Esophagus mucosa (tissue), 1 donor: Measurements from ENCODE around the gene OGA. TPM values are rescaled to one million over a fixed set of nuclear protein-coding genes. Genes with fewer than 3 reads are reported as not detected.

Experiments
- ATAC-seq: fragments of 200-7000 bp; cut with Tn5 transposase; one replicate; pipeline ENCODE4 v1.9.1; 2020
- total RNA-seq: library from RNA; stranded (reverse); gene quantifications from one replicate; pipeline ENCODE4 v1.2.4, GENCODE V29; 2023
- donor health status: DM: yes; HTN: yes; CAD: no.

The OGA gene
- total RNA-seq, 1 donor from 2014 or later, result 54.4 TPM

DNA sequence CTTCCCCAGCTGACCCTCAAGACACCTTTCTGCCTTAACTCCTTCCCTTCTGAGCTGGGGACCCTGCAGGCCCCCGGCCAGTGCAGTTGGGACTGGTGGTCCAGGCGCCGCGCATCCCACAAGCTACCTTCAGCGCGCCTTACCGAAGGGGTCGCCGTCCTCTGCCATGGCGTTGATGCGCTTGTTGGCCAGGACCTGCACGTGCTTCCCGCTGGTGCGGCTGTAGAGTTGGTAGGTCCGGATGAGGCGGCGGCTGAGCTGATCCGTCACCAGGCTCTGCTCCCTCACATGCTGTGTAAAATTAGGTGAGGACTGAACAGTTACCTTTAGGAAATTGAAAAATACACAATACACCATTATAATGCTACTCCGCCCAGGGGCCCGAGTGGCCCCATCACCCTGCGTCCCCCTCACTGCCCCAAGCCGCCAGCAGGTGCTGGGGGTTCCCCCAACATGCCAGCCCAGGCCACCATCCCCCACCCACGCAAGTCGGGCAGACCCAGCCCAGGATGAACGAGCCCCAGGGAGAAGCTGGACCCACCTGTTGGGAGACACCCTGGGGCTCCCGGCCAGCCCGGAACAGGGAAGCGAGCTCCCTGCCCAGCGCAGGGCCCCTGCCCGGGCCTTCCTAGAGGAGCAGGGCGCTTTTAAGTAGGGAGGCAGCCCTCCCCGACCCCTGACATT is 43.5 kb downstream of the OGA start:
- ATAC-seq, result no peak

DNA sequence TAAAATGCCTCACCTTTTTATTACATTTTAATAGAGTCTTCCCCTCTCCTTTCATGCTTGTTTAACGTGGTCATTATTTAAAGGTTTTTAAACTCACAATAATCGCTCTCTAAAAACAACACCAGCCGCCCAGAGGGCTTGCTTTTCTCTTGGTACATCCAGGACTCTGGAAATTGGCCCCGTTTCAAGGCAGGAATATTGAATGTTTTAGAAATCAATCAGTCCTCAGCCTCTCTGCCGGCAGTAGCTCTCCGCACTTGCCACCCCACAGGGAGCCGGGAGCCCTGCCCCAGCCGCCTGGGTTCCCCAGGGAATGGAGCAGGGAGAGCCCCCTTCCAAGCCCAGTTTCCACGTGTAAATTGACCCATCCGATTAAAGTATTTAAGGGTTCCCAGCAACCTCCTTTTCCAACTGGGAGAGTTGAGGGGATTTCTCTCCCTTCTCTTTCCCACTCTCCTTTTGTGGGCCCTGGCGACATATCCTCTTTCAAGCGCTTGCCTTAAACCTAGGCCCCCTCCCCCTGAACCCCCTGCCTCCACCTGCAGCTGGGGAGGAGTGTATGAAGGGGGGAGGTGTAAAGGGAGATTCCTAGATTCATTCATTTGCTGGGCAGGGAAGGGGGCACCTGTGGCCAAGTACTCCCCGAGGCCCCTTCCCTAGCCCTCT is 44.2 kb downstream of the OGA start:
- ATAC-seq, result no peak

DNA sequence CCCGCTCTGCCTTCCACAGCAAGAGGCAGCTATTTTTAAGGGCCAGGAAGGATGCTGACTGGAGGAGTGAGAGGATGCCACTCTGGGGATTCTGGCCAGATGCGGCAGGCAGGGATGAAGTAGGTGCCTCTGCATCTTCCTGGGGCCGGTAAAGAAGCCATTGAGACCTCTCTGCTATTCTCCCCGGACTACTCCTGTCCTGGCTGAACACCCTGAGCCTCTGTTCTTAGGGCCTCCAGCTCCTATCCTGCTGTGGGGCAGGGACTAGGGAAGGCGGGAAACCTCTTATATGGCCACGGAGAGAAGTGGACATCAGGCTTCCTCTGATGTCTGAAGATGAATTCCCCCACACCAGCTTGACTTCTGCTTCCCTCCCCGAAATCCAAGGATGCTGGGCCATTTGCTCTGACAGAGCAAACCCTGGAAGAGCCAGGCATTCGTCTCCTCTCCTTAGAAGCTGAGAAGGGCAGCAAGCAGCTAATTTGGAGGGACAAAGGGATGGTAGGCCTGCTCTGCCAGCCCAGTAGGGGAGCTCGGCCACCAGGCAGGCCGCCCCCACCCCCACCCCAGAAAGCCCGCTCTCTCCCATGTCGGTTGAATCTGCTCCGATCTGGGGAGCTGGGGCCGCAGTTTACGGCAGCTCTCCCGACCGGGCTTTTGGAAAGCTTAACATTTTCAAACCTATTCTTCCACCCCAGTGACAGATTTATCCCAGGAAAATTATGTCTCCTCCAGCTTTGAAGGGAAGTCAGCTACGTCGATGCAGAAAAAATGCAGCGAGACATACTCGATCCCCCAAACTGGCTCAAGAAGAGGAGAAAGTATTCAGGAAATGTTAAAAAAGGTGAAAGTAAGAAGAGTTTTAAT is 45.1 kb downstream of the OGA start:
- ATAC-seq, result no peak

DNA sequence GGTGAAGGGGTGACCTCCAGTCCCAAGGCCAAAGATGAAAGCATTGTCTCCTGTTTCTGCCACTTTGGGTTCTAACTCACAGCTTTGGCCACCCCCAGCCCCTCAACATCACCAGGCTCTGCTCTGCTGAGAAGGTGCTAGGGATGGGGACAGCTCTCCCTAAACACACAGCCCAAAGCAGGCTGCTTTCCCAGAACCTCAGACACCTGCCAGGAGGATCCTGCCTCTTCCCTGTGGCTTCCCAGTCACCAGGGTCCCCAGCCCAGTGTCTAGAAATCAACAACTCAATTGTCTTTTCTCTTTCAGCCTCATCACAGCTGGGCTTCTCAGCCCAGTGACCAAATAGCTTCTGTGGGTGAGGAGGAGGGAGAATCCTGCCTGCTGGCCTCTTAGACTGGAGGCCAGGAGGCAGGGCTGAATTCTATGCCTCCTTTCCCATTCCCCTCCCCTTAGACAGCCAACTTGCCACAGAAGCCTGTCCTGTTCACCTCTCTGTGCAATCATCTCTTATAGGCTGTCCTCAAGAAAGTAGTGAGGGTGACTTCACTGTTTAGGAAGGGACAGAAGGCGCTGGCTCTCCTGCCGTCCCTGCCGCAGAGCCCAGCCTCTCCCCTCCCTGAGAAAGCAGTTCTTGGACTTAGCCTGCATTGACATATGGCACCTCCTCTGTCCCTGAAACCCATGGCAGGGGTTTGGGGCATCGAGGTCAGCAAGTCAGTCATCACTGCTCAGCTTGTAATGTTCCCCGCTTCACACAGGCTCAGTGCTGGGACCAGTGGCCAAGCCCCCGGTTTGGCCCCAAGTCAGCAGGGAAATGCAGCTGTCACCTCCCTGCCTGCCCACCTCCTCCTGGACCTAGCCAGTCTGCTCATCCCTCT is 46.0 kb downstream of the OGA start:
- ATAC-seq, result no peak

DNA sequence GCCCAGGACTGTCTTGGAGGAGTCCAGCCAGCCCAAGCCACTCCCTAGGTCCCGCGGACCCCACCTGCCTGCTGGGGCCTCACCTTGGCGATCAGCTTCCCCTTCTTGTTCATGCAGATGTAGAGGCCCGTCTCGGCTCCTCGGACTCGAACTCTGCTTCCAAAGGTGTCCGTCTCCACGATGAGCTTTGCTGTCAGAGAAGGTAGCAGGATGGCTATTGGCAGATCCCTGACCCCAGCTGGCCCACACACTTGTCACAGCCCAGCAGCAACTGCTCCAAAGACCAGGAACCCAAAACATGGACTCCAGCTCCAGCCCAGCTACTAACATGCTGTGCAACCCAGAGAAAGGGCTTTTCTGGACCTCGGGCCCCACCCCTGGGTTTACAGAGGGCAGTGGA is 46.9 kb downstream of the OGA start:
- ATAC-seq, result no peak

DNA sequence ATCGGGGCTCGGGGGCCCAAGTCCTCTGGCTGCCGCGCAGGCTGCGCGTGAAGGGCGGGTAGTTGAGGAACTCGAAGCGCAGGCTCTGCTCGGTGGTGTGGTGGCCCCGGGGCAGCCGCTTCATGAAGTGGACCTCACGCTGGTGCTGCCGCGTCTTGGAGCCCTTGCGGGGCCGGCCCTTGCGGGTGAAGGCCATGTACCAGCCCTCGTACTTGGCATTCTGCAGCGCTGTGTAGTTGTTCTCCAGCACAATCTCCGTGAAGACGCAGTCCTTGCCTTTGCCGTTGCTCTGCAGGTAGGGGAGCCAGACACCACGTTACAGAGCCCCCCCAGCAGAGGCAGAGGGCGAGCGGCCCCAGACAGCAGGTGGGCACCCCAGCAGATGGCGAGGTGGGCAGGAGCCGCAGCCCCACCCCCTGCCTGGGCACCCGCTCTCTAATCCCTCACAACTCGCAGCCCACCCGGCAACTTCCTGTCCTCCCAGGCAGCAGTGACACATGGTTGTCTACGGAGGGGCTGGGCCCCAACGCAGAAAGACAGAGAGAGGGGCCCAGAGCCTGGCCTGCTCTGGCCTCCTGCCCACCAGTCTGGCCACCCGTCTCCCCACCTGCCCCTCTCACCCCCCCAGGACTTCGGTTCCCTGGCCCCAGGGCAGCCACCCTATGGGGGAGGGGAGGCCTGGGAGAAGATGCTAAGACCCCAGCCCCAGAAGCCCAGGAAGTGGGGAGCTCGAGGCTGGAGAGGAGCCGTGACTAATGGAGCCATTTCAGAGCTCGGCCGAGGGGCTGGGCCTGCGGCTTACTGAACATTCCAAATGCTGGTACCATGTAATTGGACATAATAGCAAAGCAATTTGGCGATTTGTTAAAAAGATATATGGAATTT is 47.7 kb downstream of the OGA start:
- ATAC-seq, result no peak

DNA sequence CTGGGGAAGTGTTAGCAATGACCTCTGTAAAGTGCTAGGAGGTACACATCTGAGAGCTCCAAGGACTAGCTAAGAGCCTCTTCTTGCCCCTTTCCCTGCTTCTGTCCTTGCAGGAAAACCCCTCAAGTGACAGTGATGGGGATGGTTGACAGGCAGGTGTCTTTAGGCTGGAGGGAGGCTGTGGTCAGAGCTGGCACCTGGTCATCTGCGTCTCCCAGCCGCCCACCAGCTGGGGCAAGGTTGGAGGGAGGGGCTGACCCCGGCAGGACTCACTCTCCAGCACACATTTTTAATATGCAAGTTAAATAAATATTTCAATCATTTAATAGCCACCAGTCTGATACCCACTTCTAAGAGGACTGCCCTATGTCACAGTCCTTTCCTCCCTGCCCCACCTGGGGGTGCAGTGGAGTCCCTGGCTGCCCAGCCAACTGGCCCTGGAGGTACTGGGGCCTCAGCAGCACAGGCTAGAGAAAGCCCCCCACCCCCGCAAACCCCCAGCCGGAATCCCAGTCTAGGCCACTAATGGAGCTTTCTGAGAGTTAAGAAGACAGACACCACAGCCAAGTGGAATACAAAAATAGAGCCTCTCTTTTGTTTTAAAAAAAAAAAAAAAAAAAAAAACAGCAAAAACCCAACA is 48.6 kb downstream of the OGA start:
- no peak for ATAC-seq

DNA sequence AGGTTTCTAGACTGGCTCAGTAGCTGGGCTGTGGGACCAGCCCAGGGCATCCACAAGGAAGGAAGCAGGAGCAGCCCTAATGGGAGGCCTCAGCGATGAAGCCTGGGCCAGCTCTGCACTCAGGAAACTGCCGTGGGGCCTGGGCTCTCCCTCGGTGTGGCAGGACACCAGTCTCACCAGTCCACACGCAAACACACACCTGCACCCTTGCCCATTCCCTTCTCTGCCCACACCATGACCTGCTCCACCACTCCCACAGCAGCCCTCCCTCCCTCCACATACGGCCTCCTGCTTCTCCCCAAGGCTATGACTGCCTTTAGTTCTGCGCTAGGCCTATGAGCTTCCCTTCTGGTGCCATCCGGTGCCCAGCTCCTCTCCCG is 49.5 kb downstream of the OGA start:
- no peak for ATAC-seq

DNA sequence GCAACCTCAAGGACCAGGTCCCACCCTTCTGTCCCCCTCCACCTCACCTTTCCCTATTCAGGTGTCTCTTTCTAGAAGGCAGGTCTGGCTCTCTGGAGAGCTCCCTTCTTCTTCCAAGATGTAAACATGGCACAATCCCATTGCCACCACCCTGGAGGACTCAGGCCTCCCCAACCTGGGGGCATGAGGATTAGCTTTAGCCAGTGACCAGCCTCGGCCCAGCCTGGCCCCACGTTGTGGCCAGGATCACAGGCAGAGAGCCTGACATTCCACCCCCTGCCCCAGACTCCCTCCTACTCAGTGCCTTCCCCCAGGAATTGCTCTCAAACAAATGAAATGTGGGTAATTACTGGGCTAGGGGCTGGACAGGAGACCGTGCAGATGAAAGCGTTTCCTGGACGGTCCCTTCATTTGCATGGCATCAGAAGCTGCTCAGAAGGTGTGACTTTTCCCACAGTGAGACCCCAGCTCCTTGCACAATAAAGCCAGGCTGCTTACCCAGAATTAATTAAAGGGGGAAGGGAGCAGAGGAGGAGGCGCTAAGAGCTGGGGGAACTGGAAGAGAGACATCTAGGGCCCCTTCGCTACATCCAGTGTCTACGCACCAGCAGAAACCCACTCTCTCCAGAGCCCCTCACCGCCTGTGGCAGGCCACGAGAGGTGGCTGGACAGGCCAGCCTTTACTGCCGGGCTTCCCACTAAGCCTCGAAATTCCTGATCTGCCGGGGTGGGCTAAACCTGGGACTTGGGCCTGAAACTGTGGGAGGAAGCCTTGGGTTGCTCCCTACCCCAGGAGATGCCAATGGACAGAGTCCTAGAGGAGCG is 50.1 kb downstream of the OGA start:
- no peak for ATAC-seq

DNA sequence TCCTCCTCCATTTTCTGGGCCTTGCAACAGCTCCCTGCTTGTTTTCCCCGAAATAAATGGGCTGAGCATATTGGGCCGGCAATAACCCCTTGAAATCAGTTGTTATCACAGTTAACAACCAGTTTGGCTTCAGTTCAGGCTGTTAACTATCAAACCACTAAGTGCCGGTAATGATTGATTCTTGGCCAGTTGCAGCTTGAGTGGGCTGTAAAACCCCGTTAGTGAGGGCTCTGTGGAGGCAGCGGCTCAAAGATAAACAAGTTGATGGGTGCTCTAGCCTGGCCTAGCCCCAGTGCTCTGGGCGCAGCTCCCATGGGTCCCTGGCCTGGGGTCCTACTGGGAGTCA is 50.7 kb downstream of the OGA start:
- ATAC-seq, result no peak

DNA sequence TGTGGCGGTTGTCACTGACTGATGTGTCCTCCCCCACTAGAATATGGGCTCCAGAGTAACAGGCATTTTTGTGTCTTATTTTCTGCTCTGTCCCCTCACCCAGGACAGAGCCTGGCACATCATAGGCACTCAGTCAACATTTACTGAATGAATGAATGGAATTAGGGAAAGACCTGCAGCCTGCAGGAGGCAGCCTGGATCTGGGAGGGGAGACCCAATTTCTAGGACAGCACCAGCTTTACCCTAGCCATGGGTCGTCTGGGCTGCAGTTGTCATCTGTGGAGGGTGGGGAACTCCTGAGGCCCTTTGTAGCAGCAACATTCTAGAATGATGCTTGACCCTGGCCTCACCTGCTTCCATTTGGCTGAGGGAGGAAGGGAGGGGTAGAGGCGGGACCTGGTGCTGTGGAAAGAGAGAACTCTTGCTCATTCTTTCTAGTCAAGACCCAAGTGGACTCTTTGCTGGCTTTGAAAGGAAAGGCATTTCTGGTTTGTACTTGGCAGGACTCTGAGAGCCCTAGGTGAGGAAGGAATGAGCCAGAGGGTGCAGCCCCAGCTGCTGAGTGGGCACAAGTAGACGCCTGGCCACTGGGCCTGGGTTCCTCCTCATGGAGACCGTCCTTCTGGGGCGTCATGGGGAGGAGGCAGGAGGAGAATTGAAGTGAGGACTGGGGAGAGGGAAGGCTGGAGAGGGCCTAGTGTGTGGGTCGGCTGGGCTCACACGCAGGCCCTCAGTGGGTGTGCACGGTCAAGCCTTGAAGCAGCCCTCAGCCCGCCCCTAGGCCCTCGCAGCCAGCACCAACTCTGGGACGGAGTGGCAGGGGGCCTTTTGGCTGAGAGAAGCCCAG is 51.3 kb downstream of the OGA start:
- ATAC-seq, result no peak

DNA sequence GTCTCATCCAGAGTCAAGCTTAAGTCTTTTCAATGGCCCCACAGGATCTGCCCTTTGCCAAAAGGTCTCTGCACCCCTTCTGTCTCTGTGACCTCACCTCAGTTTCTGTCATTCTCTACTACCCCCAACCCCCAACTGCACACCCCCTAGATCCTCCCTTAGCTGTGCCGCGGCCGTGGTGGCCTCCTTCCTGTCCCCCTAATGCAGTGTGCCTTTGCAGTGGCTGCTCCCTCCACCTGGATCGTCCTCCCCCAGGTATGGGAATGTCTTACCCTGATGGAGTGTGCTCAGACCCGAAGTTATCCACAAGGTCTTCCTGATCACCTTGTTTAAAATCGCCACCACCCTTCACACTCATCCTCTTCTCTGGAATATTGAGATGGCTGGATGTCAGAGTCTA is 51.9 kb downstream of the OGA start:
- ATAC-seq, result no peak

DNA sequence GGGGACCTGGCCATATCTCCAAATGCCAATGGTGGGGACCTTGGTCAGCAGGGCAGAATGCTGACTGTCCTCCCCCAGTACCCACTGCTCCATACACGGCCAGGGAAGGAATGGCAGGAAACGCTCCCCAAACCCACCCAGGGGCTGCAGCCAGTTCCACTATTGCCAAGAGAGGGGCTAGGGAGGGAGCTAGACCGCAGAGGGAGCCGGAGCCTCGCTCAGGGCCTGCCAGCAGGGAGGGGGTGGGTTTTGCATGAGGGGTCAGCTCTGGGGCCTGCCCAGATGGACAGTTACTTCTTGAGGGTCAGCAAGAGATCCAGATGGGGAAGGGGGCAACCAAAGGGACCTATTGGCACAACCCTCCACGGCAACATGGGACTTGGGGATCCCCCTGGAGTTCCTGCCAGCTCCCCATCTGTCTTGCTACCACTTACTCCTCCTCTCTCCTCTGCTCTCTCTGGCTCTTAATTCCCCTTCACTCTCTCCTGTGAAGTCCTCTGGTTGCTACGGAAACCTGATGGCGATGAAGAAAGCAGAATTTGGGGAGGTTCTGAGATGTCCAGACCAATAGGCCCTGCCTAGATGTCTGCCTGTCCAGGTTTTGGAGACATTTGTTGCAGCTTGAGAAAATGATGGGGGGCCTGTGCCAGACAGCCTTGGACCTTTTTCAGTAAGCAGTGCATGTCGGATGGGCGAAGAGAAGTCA is 55.0 kb downstream of the OGA start:
- ATAC-seq, result no peak

DNA sequence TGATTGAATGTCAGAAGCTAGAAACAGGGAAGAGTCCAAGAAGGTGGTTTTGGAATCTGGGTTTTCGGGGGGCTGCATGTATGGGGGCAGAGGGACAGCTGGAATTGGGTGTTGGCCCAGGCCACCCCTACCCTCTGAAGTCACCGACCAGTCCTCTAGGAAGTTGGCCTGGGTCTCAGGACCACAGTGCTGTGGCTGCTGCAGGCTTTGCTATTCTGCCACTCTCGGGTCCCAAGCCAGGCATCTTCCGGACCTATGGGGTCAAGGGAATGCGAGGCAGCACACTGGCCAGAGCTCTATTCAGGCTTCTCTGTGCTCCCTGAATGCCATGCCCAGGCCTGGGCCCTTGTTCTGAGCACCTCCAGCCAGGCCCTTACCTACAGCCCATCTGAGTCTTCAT is 55.5 kb downstream of the OGA start:
- ATAC-seq, result no peak

DNA sequence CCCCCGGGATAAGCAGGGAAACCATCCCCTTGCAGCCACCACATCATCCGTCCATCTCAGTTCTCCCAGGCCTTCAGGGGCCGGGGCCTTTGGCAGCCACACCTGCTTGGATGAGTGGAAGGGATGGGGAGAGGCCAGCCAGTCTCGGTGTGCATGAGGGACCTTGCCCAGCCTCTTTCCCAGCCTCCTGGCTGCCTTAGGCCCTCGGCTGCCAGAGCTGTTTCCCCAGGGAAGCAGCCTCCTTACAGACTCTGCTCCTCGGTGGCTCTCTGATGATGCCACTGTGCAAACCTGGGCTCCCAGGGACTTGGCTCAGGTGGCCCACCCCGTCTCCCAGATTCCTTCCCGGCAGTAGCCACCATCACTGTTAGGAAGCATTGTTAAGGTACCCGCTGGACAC is 57.0 kb downstream of the OGA start:
- ATAC-seq, result no peak

DNA sequence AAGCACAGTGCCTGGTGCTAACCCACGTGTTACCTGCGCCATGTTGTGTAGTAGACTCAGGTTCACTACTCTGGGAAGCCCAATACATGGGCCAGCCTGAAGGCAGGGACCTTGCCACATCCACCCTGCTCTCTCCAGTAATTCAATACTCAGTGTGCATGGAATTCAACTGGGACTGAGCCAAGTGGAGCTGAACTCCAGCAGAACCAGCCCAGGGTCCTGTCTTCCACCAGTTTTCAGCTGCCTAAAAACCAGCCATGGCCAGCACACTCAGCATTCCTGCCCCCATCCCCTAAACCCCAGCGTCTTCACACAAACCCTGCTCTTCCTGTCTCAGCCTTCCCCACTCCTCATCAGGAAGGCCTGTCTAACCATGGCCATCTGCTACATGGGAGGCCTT is 57.7 kb downstream of the OGA start:
- no peak for ATAC-seq

DNA sequence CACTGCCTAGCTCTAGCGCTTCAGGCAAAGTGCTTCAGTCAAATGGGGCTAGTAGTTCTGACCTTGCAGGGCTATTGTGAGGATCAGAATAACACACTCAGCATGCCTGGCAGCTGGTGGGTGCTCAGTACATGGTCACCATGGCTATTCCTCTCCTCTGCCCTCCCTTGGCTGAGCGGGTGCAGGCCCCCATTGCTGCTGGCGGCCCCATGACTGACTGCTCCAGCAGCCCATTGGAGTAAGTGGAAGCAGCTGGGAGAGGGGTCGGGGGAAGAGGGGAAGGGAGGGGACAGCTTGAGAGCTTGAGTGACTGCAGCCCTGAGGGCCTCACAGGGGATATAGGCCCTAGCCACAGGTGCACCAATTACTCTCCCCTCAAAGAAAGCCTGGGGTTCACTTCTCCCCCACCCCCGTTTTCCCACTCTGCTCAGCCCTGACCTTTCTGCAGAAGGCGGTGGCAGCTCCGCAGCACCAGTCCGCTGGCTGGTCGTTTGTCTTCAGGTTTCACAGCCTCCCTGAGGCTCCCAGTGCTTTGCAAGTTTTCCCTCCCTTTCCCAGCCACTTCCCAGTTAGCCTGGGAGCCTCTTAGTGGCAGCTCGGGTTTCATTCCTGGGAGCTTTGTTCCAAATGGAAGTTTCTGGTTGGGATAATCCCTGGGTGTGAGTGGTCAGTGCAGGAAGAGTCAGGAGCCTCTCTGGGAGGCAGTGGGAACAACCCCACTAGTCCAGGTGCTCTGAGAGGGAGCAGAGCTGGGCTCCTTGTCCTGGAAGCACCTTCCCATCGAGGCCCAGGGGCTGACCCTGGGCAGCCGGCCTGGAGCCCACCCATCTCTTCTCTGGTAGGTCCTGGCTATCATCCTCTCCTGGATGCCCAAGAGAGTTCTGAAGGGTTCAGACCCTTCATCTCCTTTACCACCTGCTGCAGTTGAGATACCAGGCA is 58.7 kb downstream of the OGA start:
- ATAC-seq, result no peak

DNA sequence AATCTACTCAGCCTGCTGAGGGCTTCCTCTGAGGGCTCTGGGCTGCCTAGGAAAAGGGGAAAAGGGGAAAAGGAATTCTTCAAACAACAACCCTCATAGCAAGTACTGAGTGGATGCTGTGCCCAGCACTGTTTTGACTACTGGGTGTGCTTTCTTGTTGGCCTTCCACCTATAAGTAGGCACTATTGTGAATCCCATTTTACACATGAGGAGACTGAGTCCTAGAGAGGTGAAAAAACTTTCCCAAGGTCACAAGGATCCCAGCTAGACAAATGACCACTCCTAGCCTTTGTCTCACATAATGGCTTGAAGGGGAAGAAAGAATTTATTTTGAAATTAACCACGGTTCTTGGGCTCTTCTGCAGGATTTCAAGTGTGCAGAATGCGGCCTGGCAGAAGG is 59.4 kb downstream of the OGA start:
- no peak for ATAC-seq
